NCI-H2107 treated with DMSO at 0.1 percent for 48 hours (cell line): ENCODE measurements around the gene NEK3.
A peak's percentile ranks its signal among the peaks of the same experiment; 100 is the strongest.
"Not testable (repeated sequence)": the region's sequence is repeated elsewhere in the genome, so short reads cannot be mapped to it uniquely, and the experiment has no call there.

ENCODE experiments used
- DNase-seq: peaks from one replicate; lab custom pipeline; 2025; ENCODE audit not compliant: unreplicated experiment; lab: John Stamatoyannopoulos, UW

NEK3 gene

GRCh38 chr13:52159159-52159982, at the start of gene NEK3:
TSS of gene NEK3 (minus strand) at chr13:52159597. CDS start at chr13:52156191, 3,406 bp downstream.
- DNase-seq = peak; percentile 5

- not testable (repeated sequence) for DNase-seq
Observed at GRCh38 chr13:52208384-52208783, 49.0 kb upstream of the NEK3 start.

- not testable (repeated sequence) for DNase-seq
Observed at GRCh38 chr13:52207896-52208295, 48.5 kb upstream of the NEK3 start.

GRCh38 chr13:52207337-52207736, 47.9 kb upstream of the NEK3 start:
- DNase-seq = not testable (repeated sequence)

GRCh38 chr13:52204546-52204945, 45.1 kb upstream of the NEK3 start:
- DNase-seq = not testable (repeated sequence)

- not testable (repeated sequence) for DNase-seq
Observed at GRCh38 chr13:52203864-52204263, 44.5 kb upstream of the NEK3 start.

- not testable (repeated sequence) for DNase-seq
Observed at GRCh38 chr13:52202506-52202905, 43.1 kb upstream of the NEK3 start.

GRCh38 chr13:52201439-52202193, 42.2 kb upstream of the NEK3 start:
- not testable (repeated sequence) for DNase-seq

- DNase-seq = no peak
Observed at GRCh38 chr13:52195401-52195837, 36.0 kb upstream of the NEK3 start.

- peak; percentile 49 for DNase-seq
Observed at GRCh38 chr13:52194184-52194868, 34.9 kb upstream of the NEK3 start.

- DNase-seq = not testable (repeated sequence)
Observed at GRCh38 chr13:52193587-52194183, 34.3 kb upstream of the NEK3 start.

GRCh38 chr13:52187424-52188187, 28.2 kb upstream of the NEK3 start:
- DNase-seq = peak; percentile 31

GRCh38 chr13:52187029-52187423, 27.6 kb upstream of the NEK3 start:
- no peak for DNase-seq

GRCh38 chr13:52181316-52181954, 22.0 kb upstream of the NEK3 start:
- not testable (repeated sequence) for DNase-seq

- DNase-seq = peak; percentile 11
Observed at GRCh38 chr13:52179925-52180324, 20.5 kb upstream of the NEK3 start.

GRCh38 chr13:52177276-52177675, 17.9 kb upstream of the NEK3 start:
- DNase-seq = no peak

- DNase-seq = not testable (repeated sequence)
Observed at GRCh38 chr13:52173970-52174369, 14.6 kb upstream of the NEK3 start.

- DNase-seq = no peak
Observed at GRCh38 chr13:52173373-52173772, 14.0 kb upstream of the NEK3 start.

GRCh38 chr13:52171686-52172085, 12.3 kb upstream of the NEK3 start:
- DNase-seq = not testable (repeated sequence)
